ENCODE data around the gene U2AF2. TPM values are rescaled to one million over a fixed set of nuclear protein-coding genes. Genes with fewer than 3 reads are reported as not detected.

Gene U2AF2
- total and polyA plus RNA-seq, 12 donors: 58.9 to 243 (median 117) TPM

DNA sequence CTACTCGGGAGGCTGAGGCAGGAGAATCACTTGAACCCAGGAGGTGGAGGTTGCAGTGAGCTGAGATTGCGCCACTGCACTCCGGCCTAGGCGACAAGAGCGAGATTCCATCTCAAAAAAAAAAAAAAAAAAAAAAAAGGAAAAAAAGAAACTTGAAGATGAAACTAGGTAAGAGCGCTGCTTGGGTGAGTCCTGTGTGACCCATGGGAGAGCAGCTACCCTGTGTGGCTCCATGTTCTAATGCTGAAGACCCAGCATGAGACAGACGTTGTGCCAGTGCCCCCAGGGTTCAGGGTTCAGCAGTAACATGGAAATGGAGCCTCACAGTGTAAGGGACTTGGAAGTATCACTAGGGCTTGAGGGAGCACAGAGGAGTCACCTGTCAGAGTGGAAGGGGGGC lies 36.4 kb upstream of the U2AF2 start:
- intact Hi-C loops (cut with DNase I): no loop called here
- Histone ChIP-seq H3K27ac (peak overlapping the region in 1 of 5 donors; percentile 65), H3K36me3 (replicated peaks in 1 of 2) (peaks cover 0 to 38% of the 10 kb centered on the region in 2 donors)

GRCh38 chr19:55619286-55619685 lies 35.5 kb upstream of the U2AF2 start:
- Histone ChIP-seq H3K9me3 (replicated peaks in 1 of 3) (no peaks in the 10 kb centered on the region), H3K4me3 (no peak overlapping the region), H3K27me3 (no peaks in the 10 kb centered on the region), H3K27ac (peak overlapping the region in 2 of 5 donors; percentile 10 to 66), H3K4me1 (replicated peaks in 1 of 2) (peaks cover 0 to 23% of the 10 kb centered on the region in 2 donors), H3K36me3 (replicated peaks in 1 of 2) (peaks cover 0 to 38% of the 10 kb centered on the region in 2 donors)
- no peak for DNase-seq
- TF ChIP-seq CTCF (IDR thresholded peaks at IDR 0.05) (peak in 2 of 6 experiments; percentile 14 to 18), POLR2A (IDR thresholded peaks at IDR 0.05) (no peak)
- intact Hi-C loops (cut with DNase I): no loop called here
- WGBS, 4 donors: 55 to 68% (median 61%) methylated on average over 3 of the region's 3 CpGs

More for the DNA sequence above, 36.4 kb upstream of the U2AF2 start:
- DNase-seq: no peak
- H3K4me1 ChIP-seq (replicated peaks in 1 of 2): peaks cover 0 to 17% of the 10 kb centered on the region in 2 donors
- H3K27me3 ChIP-seq: no peaks in the 10 kb centered on the region
- H3K4me3 ChIP-seq: no peak overlapping the region
- WGBS, 4 donors: 80 to 88% (median 86%) methylated on average over 7 of the region's 7 CpGs
- TF ChIP-seq CTCF (IDR thresholded peaks at IDR 0.05) (no peak), POLR2A (IDR thresholded peaks at IDR 0.05) (no peak)
- H3K9me3 ChIP-seq (replicated peaks in 1 of 3): no peaks in the 10 kb centered on the region

DNA sequence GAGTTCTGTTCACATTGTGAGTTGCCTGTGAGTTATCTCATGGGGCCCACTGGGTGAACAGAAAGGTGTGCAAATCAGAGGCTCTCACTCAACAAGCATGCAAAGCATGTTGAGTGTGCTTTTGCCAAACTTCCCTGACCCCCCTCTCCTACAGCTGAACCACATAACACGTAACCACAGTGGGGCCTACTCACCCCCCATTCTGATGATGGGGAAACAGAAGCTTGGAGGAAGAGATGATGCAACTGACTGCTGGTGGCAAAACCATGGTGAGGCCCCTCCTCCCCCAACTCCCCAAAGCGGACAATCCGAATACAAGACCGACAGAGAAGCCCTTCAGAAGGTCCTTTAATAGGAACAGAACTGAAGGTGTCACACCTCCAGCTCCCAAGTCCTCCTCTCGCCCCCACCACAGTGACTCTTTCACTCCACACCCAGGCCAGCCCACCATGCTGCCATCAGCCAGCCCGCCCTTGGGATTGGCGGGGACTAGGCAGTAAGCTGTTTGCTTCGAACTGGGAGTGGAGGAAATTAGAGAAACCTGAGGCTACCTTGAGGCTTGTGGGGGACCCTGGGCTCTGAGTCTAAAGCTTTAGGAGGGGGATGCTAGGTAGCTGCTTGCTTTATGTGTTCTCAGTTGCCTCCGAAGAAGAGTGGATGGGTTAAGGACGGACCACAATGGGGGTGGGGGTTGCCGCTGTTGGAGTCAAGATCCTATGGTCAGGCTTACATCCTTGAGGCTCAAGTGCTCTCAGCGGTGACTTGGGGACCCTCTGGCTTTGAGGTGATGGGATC lies 34.2 kb upstream of the U2AF2 start:
- WGBS, 4 donors: 88 to 89% (median 89%) methylated on average over 12 of the region's 12 CpGs
- intact Hi-C loops (cut with DNase I): no loop called here
- H3K27me3 ChIP-seq: no peaks in the 10 kb centered on the region
- H3K4me1 ChIP-seq (replicated peaks in 1 of 2): peaks cover 0 to 28% of the 10 kb centered on the region in 2 donors
- peak in 1 of 7 donors; percentile 53 for DNase-seq
- H3K4me3 ChIP-seq: no peak overlapping the region
- H3K36me3 ChIP-seq (replicated peaks in 1 of 2): peaks cover 0 to 32% of the 10 kb centered on the region in 2 donors
- peak overlapping the region in 1 of 5 donors; percentile 14 for H3K27ac ChIP-seq
- H3K9me3 ChIP-seq (replicated peaks in 1 of 3): no peaks in the 10 kb centered on the region
- TF ChIP-seq POLR2A (IDR thresholded peaks at IDR 0.05) (no peak), CTCF (IDR thresholded peaks at IDR 0.05) (no peak)

- no peak for TF ChIP-seq CTCF (IDR thresholded peaks at IDR 0.05)
- no peak for TF ChIP-seq POLR2A (IDR thresholded peaks at IDR 0.05)
- H3K36me3 ChIP-seq (replicated peaks in 1 of 2): peaks cover 0 to 26% of the 10 kb centered on the region in 2 donors
- no peak overlapping the region for H3K4me3 ChIP-seq
- H3K9me3 ChIP-seq (replicated peaks in 1 of 3): no peaks in the 10 kb centered on the region
- no peak overlapping the region for H3K27ac ChIP-seq
- H3K4me1 ChIP-seq (replicated peaks in 1 of 2): peaks cover 0 to 28% of the 10 kb centered on the region in 2 donors
- intact Hi-C loops (cut with DNase I): no loop called here
- no peaks in the 10 kb centered on the region for H3K27me3 ChIP-seq
- 73 to 90% (median 79%) methylated on average over 6 to 9 of the region's 9 CpGs for WGBS, 4 donors
- DNase-seq: peak in 3 of 7 donors; percentile 7 to 54 (median 21)
Observed at GRCh38 chr19:55621205-55621672, 33.6 kb upstream of the U2AF2 start.
